SKM-1 (cell line): ENCODE data around the gene PRKD1.
"Not testable (repeated sequence)": the region's sequence is repeated elsewhere in the genome, so short reads cannot be mapped to it uniquely, and the experiment has no call there.

Experiments
- DNase-seq: peaks from one replicate; lab custom pipeline; 2025; ENCODE audit not compliant: unreplicated experiment; lab: John Stamatoyannopoulos, UW

The PRKD1 gene

DNA sequence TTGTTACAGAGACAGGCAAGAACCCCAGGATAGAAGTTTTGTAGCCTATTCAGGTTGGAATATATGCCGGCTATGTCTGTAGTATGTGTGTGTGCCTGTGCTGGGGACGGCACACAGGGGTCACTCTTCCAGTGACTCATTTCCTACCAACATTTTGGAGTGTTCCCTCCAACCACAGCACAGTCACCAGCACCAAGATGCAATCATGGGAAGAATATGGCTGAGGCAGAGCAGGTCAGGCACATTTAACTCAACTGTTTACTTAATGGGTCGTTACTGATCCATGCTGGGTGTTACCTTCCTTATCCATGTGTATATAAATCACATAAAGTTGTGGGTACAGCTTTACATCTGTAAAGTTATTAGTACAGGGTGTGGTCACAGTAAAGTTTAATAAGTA, 178.3 kb downstream of the PRKD1 start:
- DNase-seq = no peak

DNA sequence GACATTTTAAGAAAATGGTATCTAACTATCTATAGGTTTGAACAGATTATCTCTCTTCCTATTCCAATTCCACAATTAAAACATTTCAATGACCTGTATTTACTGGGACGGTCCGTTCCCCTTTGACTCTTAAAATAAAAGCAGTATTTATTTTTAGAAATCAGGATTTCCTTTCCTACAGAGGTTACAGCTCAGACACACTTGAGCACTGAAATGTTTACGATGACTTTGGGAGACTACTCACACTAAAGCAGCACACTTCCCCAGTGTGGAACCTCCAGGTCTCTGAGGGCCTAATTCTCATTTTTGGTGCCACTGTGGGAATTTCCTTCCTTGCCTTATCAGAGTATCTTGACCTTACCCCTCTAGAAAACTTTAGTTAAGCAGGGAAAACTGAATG, 181.8 kb downstream of the PRKD1 start:
- DNase-seq = no peak

DNA sequence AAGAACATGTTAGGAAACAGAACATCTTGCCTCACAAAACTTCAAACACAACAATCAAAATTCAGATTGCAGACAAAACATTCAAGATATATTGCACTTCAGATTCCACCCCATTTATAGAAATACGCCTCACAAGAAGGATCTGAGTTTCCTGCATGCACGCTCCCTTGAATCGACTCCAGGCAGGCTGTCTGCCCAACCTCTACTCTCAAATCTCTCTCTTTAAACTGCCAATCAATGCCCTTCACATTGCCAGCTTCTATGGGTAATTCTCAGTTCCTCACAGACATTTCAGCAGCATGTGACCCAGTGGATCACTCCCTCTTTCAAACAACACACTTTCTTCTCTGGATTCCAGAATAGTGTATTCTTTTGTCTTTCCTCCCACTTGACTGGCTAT, 184.1 kb downstream of the PRKD1 start:
- DNase-seq = no peak

DNA sequence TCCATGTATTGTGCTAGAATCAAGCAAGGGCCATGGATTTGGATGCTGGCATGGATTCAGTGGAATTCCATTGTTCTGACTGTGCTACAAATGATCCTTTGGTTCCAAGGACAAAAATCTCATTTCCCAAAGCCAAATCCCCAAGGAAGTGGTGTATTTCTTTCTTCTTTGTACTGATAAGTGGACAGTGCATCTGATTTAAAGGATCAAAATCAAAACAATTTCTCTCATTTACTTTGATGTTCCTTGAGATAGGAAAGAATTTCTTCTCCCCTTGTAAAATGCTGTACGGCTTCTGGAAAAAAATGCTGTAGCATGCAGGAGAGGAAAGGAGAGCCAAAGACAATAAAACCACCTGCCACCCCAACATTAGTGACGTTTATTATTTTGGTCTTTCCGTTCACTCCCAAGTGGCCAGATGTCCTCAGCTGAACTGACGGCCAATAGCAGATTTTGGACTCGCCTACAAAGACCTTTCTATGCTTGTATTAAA, 185.7 kb downstream of the PRKD1 start:
- DNase-seq = no peak

DNA sequence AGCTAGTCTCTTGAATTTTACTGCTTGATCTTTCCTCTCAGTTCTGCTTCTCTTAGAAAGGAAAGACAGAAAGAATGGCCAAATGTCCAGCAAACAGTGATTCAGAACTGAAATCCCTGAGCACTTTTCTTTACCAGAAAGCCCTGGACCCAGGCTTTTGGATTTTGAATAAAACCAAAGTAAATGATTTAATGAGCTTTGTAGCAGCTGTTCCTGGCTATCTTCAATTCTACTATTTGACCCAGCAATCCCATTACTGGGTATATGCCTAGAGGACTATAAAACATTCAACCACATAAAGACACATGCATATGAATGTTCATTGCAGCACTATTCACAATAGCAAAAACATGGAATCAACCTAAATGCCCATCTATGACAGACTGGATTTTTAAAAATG, 187.2 kb downstream of the PRKD1 start:
- DNase-seq = no peak

DNA sequence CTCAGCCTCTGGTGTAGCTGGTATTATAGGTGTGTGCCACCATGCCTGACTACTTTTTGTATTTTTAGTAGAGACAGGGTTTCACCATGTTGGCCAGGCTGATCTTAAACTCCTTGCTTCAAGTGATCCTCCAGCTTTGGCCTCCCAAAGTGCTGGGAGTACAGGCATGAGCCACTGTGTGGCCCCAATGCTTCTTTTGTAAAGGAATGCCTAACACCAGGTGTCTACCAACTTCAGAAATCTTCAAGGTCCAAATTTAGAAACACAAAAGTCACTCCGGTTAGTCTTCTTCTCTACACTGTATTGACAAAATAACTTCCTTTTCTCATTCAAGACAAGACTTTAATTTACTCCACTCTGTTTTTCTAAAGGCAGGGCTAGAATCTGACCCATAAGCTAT, 188.7 kb downstream of the PRKD1 start:
- no peak for DNase-seq

DNA sequence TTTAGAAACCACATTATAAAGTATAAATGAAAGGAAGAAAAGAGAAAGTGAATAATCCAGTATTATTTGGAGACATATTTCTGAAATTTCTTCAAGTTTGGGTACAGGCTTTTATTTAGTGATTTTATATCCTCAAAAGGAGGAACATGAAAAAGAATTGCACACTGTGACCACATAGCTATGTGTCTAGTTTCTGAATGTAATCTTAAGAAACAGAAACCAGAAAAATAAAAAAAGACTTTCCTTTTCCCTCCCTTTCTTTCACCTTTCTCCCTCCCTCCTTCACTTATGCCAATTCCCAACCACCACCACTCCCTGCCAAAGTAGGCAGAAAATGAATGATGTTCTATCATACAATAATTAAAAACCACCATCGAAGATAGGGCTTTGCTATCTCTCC, 189.6 kb downstream of the PRKD1 start:
- DNase-seq = no peak

DNA sequence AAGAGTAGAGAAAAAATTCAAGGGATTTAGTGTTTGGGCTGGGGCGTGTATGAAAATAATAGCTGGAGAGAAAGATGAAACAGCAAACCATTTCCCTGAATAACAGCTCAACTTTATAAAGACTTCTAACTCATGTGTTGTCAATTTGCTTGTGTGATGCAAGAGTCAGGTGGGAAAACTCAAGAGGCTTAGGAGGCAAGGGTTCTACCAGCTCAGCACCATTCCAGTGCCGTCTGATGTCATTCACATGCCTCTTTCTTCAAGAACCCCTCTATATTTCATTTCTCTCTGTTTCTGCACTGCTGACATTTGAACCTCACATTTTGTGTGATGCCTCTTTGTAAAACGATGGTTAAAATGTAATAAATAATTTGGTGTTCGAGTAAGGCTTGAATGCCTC, 192.2 kb downstream of the PRKD1 start:
- no peak for DNase-seq

DNA sequence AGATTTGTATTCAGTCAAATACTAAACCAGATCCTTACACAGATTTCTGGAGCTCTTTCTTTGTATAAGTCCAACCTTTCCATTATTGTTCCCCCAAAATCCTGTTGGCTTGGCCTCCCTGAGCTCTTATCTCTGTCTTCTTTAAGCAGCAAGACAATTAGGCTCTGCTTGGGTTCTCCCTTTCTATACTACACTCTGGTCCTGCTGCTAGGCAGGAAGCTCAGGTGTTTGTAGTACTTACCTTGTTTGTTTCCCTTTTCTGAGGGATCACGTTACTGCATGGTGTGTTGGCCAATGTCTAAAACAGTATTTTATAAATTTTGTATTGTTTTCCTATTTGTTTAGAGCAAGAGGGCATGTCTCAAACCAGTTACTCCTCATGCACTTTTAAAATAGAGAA, 192.9 kb downstream of the PRKD1 start:
- no peak for DNase-seq

DNA sequence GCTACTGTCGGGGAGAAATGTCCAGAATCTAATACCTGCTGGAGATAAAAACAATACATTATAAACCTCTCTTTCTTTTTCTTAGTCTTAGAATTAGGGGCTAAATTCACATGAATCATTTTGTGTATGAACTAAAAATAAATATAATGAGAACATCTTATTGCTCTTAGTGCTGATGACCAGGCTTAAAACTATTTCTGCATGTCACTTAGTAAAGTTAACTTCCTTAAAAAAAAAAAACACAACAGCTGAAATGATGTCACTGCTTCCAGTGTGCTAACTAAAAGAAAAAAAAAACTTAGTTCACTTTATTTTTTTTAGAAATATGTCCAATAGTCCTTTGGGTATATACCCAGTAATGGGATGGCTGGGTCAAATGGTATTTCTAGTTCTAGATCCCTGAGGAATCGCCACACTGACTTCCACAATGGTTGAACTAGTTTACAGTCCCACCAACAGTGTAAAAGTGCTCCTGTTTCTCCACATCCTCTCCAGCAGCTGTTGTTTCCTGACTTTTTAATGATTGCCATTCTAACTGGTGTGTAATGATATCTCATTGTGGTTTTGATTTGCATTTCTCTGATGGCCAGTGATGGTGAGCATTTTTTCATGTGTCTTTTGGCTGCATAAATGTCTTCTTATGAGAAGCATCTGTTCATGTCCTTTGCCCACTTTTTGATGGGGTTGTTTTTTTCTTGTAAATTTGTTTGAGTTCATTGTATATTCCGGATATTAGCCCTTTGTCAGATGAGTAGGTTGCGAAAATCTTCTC, 200.9 kb downstream of the PRKD1 start:
- not testable (repeated sequence) for DNase-seq

DNA sequence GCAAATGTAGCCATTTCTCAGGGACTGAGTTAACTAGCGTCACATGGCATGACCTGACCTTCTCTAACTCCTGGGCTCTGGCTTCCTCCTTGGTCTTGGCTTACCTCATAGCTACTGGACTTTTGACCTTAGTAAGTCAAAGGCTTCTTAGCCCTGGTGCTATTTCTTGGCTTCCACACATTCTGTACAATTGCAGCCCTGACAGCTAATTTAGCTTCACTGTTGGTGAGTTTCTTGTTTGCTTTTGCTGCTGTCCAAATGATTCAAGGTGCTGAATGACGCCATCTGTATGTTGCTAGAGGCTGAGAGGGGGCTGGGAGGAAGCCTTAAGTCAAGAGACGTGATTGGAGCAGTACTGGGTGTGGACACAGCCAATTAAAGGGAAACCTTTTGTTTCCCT, 202.7 kb downstream of the PRKD1 start:
- no peak for DNase-seq

DNA sequence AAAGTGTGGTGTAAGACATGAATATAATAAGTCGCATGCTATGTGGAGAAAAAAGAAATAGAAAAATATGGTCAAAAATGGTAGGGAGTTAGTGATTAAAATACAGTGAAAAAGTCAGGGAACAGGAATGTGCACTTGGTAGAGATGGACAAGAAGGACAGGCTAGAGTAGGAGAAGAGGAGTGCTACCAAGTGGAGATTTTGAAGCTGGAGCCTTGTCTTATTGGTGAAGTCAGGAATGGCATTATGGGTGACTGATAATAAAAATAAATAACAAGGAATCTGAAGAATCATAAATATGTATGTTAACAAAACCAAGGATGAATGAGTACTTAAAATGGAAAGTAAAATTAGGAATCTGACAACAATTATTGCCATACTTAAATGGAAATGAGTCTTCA, 204.8 kb downstream of the PRKD1 start:
- no peak for DNase-seq

DNA sequence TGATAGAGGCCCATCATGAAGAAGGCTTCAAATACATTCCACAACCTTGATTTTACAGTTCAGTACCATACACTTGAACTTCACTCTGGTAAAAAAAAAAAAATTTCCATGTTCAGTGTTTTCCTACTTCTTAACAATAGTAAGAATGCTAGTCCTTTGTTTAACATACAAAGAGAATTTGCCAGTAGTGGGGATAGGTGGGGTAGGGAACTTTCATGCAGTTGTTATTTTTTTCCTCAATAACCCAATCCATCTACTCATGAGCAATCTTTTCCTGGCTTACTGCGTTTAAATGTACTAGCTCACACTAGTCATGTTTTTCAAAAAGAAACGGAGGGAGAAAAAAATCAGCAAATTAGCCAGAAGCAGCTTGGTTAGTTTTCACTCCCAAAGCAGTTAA, 206.1 kb downstream of the PRKD1 start:
- no peak for DNase-seq

DNA sequence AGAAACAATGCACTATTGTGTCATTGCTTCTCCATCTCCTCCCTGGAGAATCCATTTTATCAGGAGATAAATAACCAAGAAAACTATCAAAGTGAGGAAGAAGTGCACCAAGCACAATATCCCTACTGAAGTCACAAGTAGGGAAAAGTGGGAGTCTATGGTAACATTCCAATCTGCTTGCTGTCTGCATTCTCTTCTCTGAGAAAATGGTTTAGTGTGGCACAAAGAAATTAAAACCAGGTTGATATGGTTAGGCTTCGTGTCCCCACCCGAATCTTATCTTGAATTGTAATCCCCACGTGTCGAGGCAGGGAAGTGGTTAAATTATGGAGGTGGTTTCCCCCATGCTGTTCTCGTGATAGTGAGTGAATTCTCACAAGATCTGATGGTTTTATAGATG, 209.7 kb downstream of the PRKD1 start:
- DNase-seq = no peak

DNA sequence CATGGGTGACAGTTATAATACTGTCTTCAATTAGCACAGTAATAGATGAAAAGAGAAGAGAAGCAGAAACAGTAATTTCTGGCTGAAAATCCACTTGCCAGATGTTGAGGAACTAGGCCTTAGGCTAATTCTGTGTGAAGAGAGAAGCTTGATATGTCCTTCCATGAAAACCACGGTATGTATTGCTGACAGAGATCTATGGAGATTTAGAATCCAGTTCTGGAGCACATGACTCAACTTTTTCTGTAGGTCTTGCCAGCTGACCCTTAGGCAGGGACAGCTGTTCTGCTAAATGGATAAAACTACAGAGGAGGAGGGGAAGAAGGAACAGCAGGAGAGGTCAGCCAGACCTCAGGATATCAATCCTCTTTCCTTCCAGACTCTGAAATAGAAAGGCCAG, 211.5 kb downstream of the PRKD1 start:
- no peak for DNase-seq

DNA sequence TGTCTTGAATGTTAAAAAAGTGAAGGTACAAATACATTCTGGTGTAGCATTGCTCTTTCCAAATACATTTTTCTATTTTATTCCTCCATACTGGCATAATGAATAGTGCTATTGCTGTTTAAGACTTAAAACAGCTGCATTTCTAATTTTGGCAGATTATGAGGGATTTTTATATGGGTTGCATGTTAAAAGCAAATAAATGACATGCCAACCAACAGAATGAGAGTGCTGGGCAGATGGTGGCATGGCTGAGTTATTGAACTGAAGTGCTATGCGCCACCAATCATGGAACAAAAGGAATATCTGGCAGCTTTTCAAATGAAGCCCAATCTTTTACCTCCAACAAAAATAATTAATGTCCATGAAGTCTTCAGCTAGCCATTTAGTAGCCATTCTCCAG, 215.0 kb downstream of the PRKD1 start:
- no peak for DNase-seq

DNA sequence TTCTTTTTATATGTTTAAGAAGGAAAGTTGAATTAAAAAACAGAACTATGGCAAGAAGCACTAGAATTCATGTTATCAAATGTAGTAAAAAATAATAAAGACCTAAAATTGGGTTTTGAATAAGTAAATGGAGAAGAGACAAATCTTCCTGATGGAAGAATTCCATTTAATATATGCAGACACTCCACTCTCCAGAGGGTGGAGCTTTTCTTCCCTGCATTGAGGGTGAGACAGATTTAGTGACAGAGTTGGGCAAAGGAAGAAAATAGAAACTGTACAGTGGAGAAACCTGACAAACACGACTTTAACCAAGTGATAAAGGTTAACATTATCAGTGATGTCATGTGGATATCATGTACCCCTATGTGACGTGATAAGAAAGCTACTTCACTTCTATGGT, 217.6 kb downstream of the PRKD1 start:
- DNase-seq = no peak

DNA sequence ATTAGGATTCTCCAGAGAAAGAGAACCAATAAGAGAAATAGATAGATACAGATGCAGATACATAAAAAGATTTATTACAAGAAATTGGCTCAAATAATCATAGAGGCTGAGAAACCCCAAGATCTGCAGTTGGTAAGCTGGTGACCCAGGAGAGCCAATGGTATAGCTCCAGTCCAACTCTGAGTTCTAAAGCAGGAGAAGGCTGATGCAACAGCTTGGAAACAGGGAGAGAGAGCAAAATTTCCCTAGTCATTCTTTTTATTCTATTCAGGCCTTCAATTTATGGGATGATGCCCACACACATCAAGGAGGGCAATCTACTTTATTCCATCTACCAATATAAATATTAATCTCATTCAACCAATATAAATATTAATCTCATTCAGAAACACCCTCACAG, 218.2 kb downstream of the PRKD1 start:
- no peak for DNase-seq

DNA sequence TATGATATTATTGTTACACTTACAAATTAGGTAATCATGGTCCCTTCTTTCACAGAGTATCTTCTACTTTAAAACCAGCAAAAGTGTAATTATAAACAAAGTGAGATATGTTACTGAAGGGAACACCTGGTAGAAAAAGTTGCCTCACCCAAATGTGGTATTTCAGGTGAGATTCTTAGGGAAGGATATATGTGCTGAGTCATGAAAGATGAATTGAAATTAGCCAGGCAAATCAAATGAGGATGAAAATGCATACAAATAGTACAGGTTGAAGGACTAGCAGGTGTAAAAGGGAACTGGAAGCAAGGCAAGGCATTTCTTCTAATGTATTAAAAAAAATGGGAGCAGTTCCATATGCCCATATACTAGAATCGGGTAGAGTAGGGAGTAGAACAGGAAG, 220.9 kb downstream of the PRKD1 start:
- no peak for DNase-seq

DNA sequence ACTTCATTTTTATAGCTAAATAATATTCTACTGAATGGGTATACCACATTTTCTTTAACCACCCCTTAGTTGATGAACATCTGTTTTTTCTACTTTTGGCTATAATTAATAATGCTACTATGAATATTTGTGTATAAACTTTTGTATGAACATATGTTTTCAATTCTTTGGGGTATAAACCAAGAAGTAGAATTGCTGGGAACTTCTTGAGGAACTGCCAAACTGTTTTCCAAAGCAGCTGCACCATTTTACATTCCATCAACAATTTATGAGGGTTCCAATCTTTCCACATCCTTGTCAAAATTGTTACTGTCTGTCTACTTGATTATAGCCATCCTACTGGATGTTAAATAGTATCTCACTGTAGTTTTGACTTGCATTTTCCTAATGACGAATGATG, 221.8 kb downstream of the PRKD1 start:
- no peak for DNase-seq

DNA sequence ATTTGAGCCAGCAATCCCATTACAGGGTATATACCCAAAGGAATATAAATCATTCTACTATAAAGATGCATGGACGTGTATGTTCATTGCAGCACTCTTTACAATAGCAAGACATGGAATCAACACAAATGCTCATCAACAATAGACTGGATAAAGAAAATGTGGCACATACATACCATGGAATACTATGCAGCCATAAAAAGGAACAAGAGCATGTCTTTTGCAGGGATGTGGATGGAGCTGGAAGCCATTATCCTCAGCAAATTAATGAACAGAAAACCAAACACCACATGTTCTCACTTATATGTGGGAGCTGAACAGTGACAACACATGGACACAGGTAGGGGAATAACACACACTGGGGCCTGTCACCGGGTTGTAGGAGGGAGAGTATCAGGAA, 238.1 kb downstream of the PRKD1 start:
- DNase-seq = not testable (repeated sequence)

DNA sequence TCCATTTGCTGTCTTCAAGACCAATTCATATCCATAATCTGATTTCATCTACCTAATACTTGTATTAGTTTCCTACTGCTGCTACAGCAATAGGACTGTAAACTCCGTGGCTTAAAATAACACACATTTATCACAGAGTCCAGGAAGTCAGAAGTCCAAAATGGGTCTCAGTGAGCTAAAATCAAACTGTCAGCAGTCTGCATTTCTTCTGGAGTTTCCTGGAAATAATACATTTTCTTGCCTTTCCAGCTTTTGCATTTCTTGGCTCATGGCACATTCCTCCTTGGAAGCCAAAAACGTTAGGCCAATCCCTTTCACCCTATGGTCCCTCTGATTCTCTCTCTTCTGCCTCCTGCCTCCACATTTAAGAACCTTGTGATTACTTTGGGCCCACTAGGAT, 239.8 kb downstream of the PRKD1 start:
- no peak for DNase-seq

DNA sequence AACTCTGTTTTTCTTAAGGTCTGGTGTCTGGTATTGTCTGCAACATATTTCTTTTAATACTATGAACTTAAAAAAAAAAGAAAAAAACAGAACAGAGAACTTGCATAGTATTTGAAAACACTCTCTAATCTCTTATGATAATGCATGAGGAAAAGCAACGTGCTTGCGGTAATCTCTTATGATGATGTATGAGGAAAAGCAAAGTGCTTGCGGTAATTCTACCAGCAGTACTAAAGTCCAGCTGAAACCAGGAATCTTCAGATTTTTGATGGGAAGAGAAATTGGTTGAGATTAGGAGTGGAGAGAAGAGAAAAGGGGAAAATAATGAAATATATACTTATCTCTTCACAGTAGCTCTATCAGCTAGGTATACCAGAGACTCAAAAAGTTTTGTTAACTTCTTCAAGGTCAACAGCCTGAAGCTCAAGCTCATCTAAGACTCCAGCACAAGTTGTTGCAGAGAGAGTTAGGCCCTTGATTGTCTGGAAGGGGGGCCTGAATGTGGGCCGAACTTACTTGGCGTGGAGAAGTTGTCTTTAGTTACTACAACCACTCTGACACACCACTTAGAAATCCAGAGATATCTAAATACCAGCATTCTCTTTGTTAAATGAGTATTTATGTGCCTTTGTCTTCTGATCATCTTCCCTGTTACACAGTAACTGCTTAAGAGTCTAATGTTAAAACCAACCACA, 240.4 kb downstream of the PRKD1 start:
- no peak for DNase-seq
